NCI-H1694 treated with DMSO at 0.1 percent for 48 hours (cell line): ENCODE results near the gene OTOP2.
"Not testable (repeated sequence)": the region's sequence is repeated elsewhere in the genome, so short reads cannot be mapped to it uniquely, and the experiment has no call there.

Source experiments
- DNase-seq: peaks from one replicate; lab custom pipeline; 2025; lab: John Stamatoyannopoulos, UW

The OTOP2 gene

GRCh38 chr17:74952431-74953133 is 28.5 kb downstream of the OTOP2 start:
- DNase-seq = no peak

GRCh38 chr17:74953134-74953687 is 29.1 kb downstream of the OTOP2 start:
- no peak for DNase-seq

- no peak for DNase-seq
Measured at GRCh38 chr17:74954115-74954514, 30.0 kb downstream of the OTOP2 start.

GRCh38 chr17:74954665-74955421 is 30.8 kb downstream of the OTOP2 start:
- DNase-seq = no peak

GRCh38 chr17:74956093-74956492 is 32.0 kb downstream of the OTOP2 start:
- DNase-seq = no peak

- peak; percentile 44 for DNase-seq
Measured at GRCh38 chr17:74957935-74958740, 34.1 kb downstream of the OTOP2 start.

GRCh38 chr17:74959826-74960515 is 35.9 kb downstream of the OTOP2 start:
- no peak for DNase-seq

- peak; percentile 63 for DNase-seq
Measured at GRCh38 chr17:74960570-74961342, 36.7 kb downstream of the OTOP2 start.

- peak; percentile 76 for DNase-seq
Measured at GRCh38 chr17:74961657-74962350, 37.7 kb downstream of the OTOP2 start.

- peak; percentile 30 for DNase-seq
Measured at GRCh38 chr17:74962622-74963394, 38.7 kb downstream of the OTOP2 start.

GRCh38 chr17:74963656-74964055 is 39.6 kb downstream of the OTOP2 start:
- no peak for DNase-seq

- no peak for DNase-seq
Measured at GRCh38 chr17:74964246-74964761, 40.2 kb downstream of the OTOP2 start.

- DNase-seq = no peak
Measured at GRCh38 chr17:74964988-74965622, 41.0 kb downstream of the OTOP2 start.

- no peak for DNase-seq
Measured at GRCh38 chr17:74968361-74968780, 44.3 kb downstream of the OTOP2 start.

- DNase-seq = not testable (repeated sequence)
Measured at GRCh38 chr17:74969501-74969900, 45.4 kb downstream of the OTOP2 start.

- no peak for DNase-seq
Measured at GRCh38 chr17:74970395-74970794, 46.3 kb downstream of the OTOP2 start.

- DNase-seq = no peak
Measured at GRCh38 chr17:74971069-74971841, 47.2 kb downstream of the OTOP2 start.

GRCh38 chr17:74971842-74972106 is 47.7 kb downstream of the OTOP2 start:
- DNase-seq = no peak
